A549 treated with ZK216348 at 1 μM for 4 hours (cell line): Measurements from ENCODE around the gene SLCO4C1. TPM values are rescaled to one million over a fixed set of nuclear protein-coding genes. Genes with fewer than 3 reads are reported as not detected.

Source experiments
- total RNA-seq: library from RNA; stranded (reverse); fragments of 200-300 nt; extraction: Qiagen RNA extraction; gene quantifications from 5 replicates; pipeline ENCODE4 v1.2.3, GENCODE V29; 2022; ENCODE audit warnings: low read depth

Gene SLCO4C1
- 0.04 TPM in 1 of 5 replicates, not detected in the others for total RNA-seq

GRCh38 chr5:102296178-102296817, at the start of gene SLCO4C1:
SLCO4C1 (minus strand) TSS chr5:102296284; CDS start chr5:102296262, 22 bp downstream.

Other genes with a start within 250 kb of the SLCO4C1 start
- not detected in 5 replicates for gene SLCO6A1, start 202.7 kb upstream of the SLCO4C1 start, total RNA-seq